ENCODE results near the gene CLEC16A.
"Not testable (repeated sequence)": the region's sequence is repeated elsewhere in the genome, so short reads cannot be mapped to it uniquely, and the experiment has no call there.

CLEC16A gene

GRCh38 chr16:10939649-10940234, 4.6 kb upstream of the CLEC16A start:
- no peak for DNase-seq (ENCODE audit: low spot score)

DNA sequence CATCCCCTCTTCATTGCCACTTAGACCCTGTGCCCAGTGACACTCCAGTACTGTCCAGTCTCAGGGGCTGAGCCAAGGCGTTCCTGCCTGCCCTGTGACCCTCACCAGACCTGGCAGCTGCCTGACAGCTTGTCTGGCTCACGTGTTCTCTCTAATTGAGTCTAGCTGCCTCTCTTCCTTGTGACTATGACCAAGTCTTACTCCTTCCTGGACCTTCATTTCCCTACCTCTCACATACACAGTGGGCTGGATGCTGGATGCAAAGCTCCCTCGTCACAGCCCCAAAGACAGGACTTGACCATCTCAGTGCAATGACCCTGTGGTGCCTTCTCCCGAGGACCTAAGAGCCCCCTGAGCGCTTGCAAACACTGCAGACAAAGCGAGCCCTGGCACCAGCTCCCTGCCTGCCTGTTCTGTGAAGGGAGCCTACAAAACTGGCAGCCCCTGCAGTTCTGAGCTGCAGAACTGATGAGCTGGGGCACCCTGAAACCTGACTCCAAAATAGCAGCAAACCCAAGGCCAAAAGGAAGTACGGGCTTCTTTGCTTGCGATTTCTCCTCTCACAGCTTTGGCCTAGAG, 3.8 kb upstream of the CLEC16A start:
- DNase-seq (ENCODE audit: low spot score): no peak

DNA sequence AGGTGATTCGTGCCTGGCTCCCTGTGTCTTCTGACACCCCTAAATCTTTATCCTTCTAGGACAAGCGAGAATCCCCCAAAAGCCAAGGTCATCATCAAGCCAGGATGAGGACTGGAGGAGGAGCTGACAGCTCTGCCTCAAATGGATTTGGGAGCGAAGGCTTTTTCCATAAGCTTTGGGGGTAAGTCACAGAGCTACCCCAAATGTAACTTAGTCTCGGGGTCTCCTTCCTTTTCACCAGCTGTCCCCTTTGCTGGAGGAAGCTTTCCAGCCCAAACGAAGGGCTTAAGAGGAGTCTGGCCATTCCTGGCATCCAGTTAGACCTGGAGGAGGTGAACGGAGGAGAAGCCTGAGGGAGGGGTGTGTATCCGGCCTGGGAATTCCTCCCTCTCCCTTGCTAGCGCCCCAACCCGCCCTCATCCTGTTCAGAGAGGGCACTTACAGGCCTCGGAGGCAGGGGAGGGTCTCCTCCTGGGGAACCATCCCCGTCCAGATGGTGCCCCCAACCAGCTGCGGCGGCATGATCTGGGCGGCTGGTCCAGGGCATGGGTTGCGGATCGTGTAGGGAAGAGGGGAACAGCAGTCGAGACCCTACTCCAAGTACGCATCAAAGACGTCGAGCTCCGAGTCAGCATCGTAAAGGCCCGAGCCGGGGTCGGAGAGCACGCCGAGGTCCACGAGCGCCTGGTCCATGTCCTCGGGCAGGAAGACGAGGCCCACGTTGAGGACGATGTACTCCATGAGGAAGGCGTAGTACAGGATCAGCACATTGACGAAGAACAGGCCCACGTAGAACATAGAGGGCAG, 3.0 kb upstream of the CLEC16A start:
- no peak for DNase-seq (ENCODE audit: low spot score)

DNA sequence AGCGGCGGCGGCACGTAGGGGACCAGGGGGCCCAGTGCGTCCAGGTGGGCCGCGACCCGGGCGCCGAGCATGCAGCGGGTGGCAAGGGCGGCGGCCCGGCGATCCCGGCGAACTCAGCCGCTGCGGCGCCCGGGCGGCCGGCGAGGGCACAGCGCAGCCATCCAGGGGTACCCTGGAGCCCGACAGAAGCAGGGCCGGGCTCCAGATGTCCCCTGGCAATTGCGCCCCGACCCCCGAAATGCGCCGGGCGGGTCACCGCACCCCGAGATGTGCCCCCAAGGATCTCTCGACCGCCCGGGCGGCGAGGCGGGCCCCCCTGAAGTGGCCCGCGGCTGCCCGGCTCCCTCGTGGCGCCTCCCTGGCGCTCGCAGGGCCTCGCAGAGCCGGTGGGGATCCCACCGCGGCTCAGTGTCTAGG, 2.4 kb upstream of the CLEC16A start:
- not testable (repeated sequence) for DNase-seq (ENCODE audit: low spot score)

DNA sequence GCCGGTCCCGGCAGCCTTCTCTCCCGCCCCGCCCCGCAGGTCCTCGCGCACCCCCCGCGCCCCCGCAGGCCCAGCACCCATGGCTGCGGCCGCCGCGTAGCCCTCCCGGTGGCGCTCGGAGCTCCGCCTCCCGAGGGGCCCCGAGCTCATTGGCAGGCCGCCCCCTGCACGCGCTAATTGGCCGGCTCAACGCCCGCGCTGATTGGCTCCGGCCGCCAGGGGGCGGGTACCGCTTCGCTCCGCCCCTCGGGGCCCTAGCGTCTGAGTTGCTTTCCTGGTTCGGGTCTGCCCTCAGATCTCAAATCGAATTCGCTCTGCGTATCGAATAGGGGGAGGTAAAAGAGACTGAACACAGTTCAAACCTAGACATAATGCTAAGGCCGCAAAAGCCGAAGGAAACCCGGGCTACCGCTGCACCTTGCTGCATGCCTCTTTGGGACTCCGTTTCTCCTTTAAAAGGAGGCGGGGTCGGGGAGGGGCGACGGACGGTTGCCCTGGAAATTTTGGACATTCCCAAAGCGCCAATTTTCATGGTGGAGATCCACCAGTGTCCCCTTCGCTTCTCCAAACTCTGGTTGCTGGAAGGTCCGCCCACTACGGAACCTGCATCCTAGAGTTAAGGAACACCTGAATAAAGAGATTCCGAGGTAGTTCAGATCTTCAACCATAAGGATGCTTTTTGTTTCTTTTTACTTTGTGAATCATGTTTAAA, 1.9 kb upstream of the CLEC16A start, which contains the start of gene DEXI:
TSS of gene DEXI (minus strand) at position 117 of the 712 bp plus-strand sequence. CDS start 463 bp downstream, outside the sequence.
- DNase-seq (ENCODE audit: low spot score): peak; percentile 94

- no peak for DNase-seq (ENCODE audit: low spot score)
Measured at GRCh38 chr16:10943064-10943353, 1.4 kb upstream of the CLEC16A start.

DNA sequence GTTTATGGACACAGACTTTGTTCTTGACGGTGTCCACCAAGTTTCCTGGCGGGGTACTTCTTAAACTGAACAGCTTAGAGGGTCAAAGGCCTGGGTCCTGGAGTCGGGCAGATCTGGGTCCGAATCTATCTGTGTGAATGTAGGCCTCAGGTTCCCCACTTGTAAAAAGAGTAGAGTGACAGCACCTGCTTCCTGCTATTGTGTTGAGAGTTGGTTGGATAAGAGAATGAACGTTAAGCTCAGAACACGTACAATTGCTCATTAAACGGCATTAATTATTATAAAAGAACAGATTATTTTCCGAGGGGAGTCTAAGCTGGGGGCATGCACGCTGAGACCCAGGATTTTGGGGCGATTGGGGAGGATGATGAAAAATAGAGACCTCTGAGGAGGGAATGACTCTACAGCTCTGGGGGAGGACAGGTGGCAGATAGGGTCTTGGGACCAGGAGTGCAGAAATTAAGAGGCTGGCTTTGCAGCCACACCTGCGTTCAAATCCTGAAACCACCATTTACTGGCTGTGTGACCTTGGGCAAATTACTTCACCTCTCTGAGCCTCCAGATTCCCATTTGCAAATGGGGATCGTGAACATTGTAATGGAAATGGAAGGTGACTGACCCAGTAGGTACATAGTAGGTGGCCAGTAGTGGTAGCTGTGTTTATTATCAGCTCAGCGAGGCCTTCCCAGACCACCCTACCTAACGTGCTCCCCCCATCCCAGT, 862 bp downstream of the CLEC16A start:
- DNase-seq (ENCODE audit: low spot score): no peak

GRCh38 chr16:10946308-10946707, 1.9 kb downstream of the CLEC16A start:
- no peak for DNase-seq (ENCODE audit: low spot score)

DNA sequence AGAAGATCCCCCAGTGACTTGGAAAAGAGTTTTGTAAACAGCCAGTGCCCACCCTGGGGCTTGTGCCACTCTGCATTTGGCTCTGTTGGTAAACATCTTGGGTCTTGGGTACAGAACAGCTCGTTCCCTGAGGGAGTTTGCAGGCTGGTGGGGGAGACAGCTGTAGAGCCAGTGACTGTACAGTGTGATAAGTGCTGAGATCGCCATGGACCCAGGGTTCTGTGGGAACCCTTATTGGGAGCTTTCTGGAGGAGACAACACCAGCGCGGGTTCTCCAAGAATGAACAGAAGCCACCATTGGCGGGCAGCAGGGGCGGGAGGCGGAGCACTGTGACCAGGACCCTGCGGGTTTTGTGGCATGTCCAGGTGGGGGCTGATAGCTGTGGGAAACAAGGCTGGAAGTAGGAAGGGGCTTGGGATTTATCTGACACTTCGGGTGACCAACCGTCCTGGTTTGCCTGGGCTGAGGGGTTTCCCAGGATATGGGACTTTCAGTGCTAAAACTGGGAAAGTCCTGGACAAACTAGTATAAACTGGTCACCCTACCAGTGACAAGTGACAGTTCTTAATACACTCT, 2.9 kb downstream of the CLEC16A start:
- no peak for DNase-seq (ENCODE audit: low spot score)

- no peak for DNase-seq (ENCODE audit: low spot score)
Measured at GRCh38 chr16:10949424-10949970, 5.1 kb downstream of the CLEC16A start.

- DNase-seq (ENCODE audit: low spot score): no peak
Measured at GRCh38 chr16:10950393-10950792, 6.0 kb downstream of the CLEC16A start.

DNA sequence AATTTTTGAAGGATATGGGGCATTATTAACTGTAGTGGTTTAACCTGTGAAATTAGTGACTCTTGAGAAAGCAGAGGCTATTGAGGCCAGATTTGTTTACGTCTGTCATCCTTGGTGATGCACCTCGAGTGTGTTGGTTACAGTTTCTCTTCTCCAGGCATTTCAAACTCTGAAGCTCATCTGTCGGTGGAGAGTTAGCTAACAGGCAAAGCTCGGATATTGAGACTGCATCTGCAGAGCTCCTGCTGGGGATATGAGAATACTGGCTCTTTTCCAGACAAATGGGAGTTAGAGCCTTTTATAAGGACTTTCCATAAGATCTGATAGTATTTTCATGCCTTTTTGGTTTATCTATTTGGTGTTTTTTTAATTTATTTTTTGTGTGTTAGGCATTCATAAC, 6.7 kb downstream of the CLEC16A start:
- DNase-seq (ENCODE audit: low spot score): no peak

- no peak for DNase-seq (ENCODE audit: low spot score)
Measured at GRCh38 chr16:10954903-10955302, 10.5 kb downstream of the CLEC16A start.

- no peak for DNase-seq (ENCODE audit: low spot score)
Measured at GRCh38 chr16:10957771-10958482, 13.6 kb downstream of the CLEC16A start.

DNA sequence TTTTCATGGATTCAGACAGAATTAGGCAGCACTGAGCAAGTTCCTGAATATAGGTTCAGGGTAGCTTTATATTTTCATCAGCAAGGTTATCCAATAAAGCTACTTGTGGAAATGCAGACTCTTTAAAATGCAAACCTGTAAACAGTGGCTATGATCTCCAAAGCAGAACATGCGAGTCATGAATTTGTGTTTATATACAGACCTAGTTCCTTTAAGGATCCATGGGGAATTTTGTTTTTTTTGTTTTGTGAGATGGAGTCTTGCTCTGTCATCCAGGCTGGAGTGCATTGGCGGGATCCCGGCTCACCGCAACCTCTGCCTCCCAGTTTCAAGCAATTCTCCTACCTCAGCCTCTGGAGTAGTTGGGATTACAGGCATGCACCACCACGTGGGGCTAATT, 14.8 kb downstream of the CLEC16A start:
- no peak for DNase-seq (ENCODE audit: low spot score)

DNA sequence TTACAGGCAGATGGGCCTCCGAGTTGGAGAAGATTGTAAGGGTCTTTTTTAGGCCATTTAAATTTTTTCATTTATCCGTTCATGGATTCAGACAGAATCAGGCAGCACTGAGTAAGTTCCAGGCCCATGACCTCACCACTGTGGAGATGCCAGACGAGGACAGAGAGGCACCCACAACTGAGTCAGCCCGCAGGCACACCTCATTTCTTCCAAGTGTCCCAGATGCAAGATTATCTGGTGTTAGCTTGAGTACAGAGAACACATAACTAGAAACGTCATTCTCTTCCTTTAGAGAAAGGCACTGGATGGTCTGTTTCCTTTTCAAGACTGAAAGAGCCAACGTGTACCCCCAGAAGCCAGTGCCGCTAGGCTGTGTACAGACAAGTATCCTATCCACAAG, 16.9 kb downstream of the CLEC16A start:
- DNase-seq (ENCODE audit: low spot score): no peak

GRCh38 chr16:10964039-10964890, 19.9 kb downstream of the CLEC16A start:
- DNase-seq (ENCODE audit: low spot score): no peak

- no peak for DNase-seq (ENCODE audit: low spot score)
Measured at GRCh38 chr16:10964891-10965326, 20.5 kb downstream of the CLEC16A start.

- no peak for DNase-seq (ENCODE audit: low spot score)
Measured at GRCh38 chr16:10965440-10966061, 21.2 kb downstream of the CLEC16A start.
